CD14-positive monocyte (primary cell): Measurements from ENCODE around the gene BCAS1. TPM values are rescaled to one million over a fixed set of nuclear protein-coding genes. Genes with fewer than 3 reads are reported as not detected.

ENCODE experiments used
- DNase-seq, 3 donors: peaks; one replicate each; pipeline ENCODE4 v3.0.0-alpha.2; 2011 to 2022
- H2AFZ ChIP-seq: 2 replicates; pipeline ENCODE4 v1.6.0; 2012; ENCODE audit warnings: mild to moderate bottlenecking, low read depth, low read length, inconsistent platforms; ENCODE audit not compliant: insufficient read depth, poor library complexity, severe bottlenecking
- H3K27ac ChIP-seq, 2 donors: 1 replicate in 1 of 2; 2 replicates in 1 of 2; pipeline ENCODE4 v1.5.1; 2012 to 2013; ENCODE audit warnings: low read length in 2 of 2, control low read depth in 1 of 2, inconsistent platforms in 1 of 2, low read depth in 1 of 2, mild to moderate bottlenecking in 1 of 2
- H3K27me3 ChIP-seq, 2 donors: one replicate each; pipeline versions ENCODE4 v1.6.0 to v1.6.1; 2011 to 2013; ENCODE audit warnings: low read length in 2 of 2; ENCODE audit not compliant: control insufficient read depth in 2 of 2, insufficient read depth in 2 of 2
- H3K36me3 ChIP-seq, 2 donors: replicated peaks in 1 of 2; 1 replicate in 1 of 2; 2 replicates in 1 of 2; pipeline versions ENCODE4 v1.5.1 to v1.6.1; 2012 to 2013; ENCODE audit warnings: low read length in 2 of 2, control low read depth in 1 of 2, inconsistent platforms in 1 of 2, mild to moderate bottlenecking in 1 of 2; ENCODE audit not compliant: insufficient read depth in 2 of 2, control insufficient read depth in 1 of 2
- H3K4me1 ChIP-seq, 2 donors: 1 replicate in 1 of 2; 2 replicates in 1 of 2; pipeline versions ENCODE4 v1.5.1 to v1.6.1; 2012 to 2013; ENCODE audit warnings: low read length in 2 of 2, control low read depth in 1 of 2, inconsistent platforms in 1 of 2, mild to moderate bottlenecking in 1 of 2, moderate library complexity in 1 of 2; ENCODE audit not compliant: insufficient read depth in 2 of 2, control insufficient read depth in 1 of 2
- H3K4me2 ChIP-seq: replicated peaks from 2 replicates; pipeline ENCODE3; 2012; ENCODE audit warnings: low read length, moderate library complexity, mild to moderate bottlenecking; ENCODE audit not compliant: poor library complexity, severe bottlenecking; ENCODE audit errors: extremely low read depth
- H3K4me3 ChIP-seq, 3 experiments: fragments of 200-600 bp in 1 of 3; sonication (generic) in 1 of 3; replicated peaks in 1 of 3; 1 replicate in 2 of 3; 2 replicates in 1 of 3; pipeline ENCODE4 v1.5.1; 2011 to 2013; ENCODE audit warnings: low read length in 3 of 3, mild to moderate bottlenecking in 3 of 3, control low read depth in 2 of 3, low read depth in 2 of 3, inconsistent platforms in 1 of 3, moderate library complexity in 1 of 3
- H3K79me2 ChIP-seq: 2 replicates; pipeline ENCODE4 v1.6.0; 2012; ENCODE audit warnings: mild to moderate bottlenecking, control low read depth, inconsistent platforms, low read length, moderate library complexity; ENCODE audit not compliant: insufficient read depth
- H3K9ac ChIP-seq: 2 replicates; pipeline ENCODE4 v1.6.0; 2017; ENCODE audit warnings: low read length, mild to moderate bottlenecking; ENCODE audit not compliant: insufficient read depth, poor library complexity, severe bottlenecking
- H3K9me3 ChIP-seq, 2 donors: replicated peaks in 1 of 2; 1 replicate in 1 of 2; 2 replicates in 1 of 2; pipeline versions ENCODE4 v1.5.1 to v1.6.1; 2012 to 2013; ENCODE audit warnings: low read length in 2 of 2, control low read depth in 1 of 2; ENCODE audit not compliant: control insufficient read depth in 1 of 2, insufficient read depth in 1 of 2
- H4K20me1 ChIP-seq: 2 replicates; pipeline ENCODE4 v1.6.0; 2012; ENCODE audit warnings: mild to moderate bottlenecking, low read length, control low read depth, moderate library complexity; ENCODE audit not compliant: insufficient read depth
- H3K27ac Mint-ChIP-seq, 7 donors: one replicate each; pipeline ENCODE4 v1.8.0; 2020; ENCODE audit warnings: mild to moderate bottlenecking in 7 of 7, mixed read lengths in 7 of 7, moderate library complexity in 6 of 7, inconsistent platforms in 2 of 7
- H3K27me3 Mint-ChIP-seq, 3 donors: one replicate each; pipeline ENCODE4 v1.8.0; 2021 to 2022; ENCODE audit warnings: low read depth in 3 of 3, mild to moderate bottlenecking in 3 of 3, mixed read lengths in 3 of 3, moderate library complexity in 3 of 3, inconsistent platforms in 1 of 3
- H3K36me3 Mint-ChIP-seq, 2 donors: one replicate each; pipeline ENCODE4 v1.8.0; 2020; ENCODE audit warnings: mixed read lengths in 2 of 2, inconsistent platforms in 1 of 2, mild to moderate bottlenecking in 1 of 2
- H3K4me1 Mint-ChIP-seq: one replicate; pipeline ENCODE4 v1.8.0; 2020; ENCODE audit warnings: mild to moderate bottlenecking, mixed read lengths
- H3K4me3 Mint-ChIP-seq, 2 donors: one replicate each; pipeline ENCODE4 v1.8.0; 2020; ENCODE audit warnings: mild to moderate bottlenecking in 2 of 2, mixed read lengths in 2 of 2, moderate library complexity in 1 of 2
- H3K9me3 Mint-ChIP-seq, 7 donors: one replicate each; pipeline ENCODE4 v1.8.0; 2020 to 2022; ENCODE audit warnings: mixed read lengths in 7 of 7, mild to moderate bottlenecking in 6 of 7, moderate library complexity in 6 of 7, inconsistent platforms in 2 of 7
- WGBS: methylation state at CpG from one replicate; pipeline ENCODE4 v1.1.5; 2013; ENCODE audit warnings: missing lambda C conversion rate; ENCODE audit not compliant: insufficient coverage; 5-methylcytosine and 5-hydroxymethylcytosine counted together
- intact Hi-C, 2 donors: fragments of 100-400 bp; cut with micrococcal nuclease; formaldehyde crosslinking; loops; one replicate each; pipeline versions ENCODE4 v1.15.0 to v1.15.1; 2023
- polyA plus RNA-seq, 3 donors: library from polyadenylated mRNA; depleted of rRNA in 1 of 3; unstranded in 2 of 3; stranded (reverse) in 1 of 3; fragments of 300-500 nt in 2 of 3; fragments of >200 nt in 1 of 3; fragmentation: Illumina TruSeq in 2 of 3; gene quantifications; 1 replicate in 2 of 3; 2 replicates in 1 of 3; pipeline ENCODE4 v1.2.3, GENCODE V29; 2012 to 2021
- TF ChIP-seq, protein P1 (sequence below): fragments of 200-600 bp; IDR thresholded peaks from one replicate; pipeline ENCODE4 v1.8.0; 2022; ENCODE audit warnings: antibody characterized with exemption, mild to moderate bottlenecking

BCAS1 gene
- polyA plus RNA-seq, 3 donors = 0.01 to 0.02 TPM; not detected in 1

DNA sequence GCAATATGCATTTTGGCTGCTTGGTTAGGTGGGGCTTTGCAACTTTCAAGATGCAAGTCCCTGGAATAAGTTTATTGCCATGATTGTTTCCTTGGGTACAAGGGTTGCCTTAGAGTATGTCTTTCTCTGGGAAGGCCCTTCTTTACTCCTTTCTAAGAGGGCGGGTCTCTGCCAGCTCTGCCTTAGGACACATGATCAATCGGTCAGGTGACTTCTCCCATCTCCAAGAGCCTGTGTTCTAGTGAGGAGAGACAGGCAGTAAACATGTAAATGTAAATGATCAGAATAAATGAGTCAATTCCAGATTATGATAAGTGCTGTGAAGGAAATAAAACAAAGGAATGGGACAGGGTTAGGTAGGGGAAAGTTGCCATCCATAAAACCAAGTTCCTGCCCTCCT, 43.2 kb upstream of the BCAS1 start:
- no peak overlapping the region for H3K4me3 ChIP-seq
- no peaks in the 10 kb centered on the region for H3K27me3 ChIP-seq
- H3K9me3 Mint-ChIP-seq = peaks cover 3 to 7% (median 4%) of the 10 kb centered on the region in 7 donors
- TF ChIP-seq, protein P1, sequence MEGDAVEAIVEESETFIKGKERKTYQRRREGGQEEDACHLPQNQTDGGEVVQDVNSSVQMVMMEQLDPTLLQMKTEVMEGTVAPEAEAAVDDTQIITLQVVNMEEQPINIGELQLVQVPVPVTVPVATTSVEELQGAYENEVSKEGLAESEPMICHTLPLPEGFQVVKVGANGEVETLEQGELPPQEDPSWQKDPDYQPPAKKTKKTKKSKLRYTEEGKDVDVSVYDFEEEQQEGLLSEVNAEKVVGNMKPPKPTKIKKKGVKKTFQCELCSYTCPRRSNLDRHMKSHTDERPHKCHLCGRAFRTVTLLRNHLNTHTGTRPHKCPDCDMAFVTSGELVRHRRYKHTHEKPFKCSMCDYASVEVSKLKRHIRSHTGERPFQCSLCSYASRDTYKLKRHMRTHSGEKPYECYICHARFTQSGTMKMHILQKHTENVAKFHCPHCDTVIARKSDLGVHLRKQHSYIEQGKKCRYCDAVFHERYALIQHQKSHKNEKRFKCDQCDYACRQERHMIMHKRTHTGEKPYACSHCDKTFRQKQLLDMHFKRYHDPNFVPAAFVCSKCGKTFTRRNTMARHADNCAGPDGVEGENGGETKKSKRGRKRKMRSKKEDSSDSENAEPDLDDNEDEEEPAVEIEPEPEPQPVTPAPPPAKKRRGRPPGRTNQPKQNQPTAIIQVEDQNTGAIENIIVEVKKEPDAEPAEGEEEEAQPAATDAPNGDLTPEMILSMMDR = no peak
- peaks cover 41% of the 10 kb centered on the region for H3K4me1 Mint-ChIP-seq
- no CpG with 5 or more reads among the region's 2 CpGs for WGBS
- H3K27ac Mint-ChIP-seq = no peak overlapping the region
- no peaks in the 10 kb centered on the region for H4K20me1 ChIP-seq
- no peak overlapping the region for H3K9ac ChIP-seq
- H3K36me3 ChIP-seq = no peaks in the 10 kb centered on the region
- H2AFZ ChIP-seq = no peak overlapping the region
- H3K36me3 Mint-ChIP-seq = no peaks in the 10 kb centered on the region
- peaks cover 28 to 36% of the 10 kb centered on the region in 2 donors for H3K4me1 ChIP-seq
- intact Hi-C loops = no loop called here
- no peaks in the 10 kb centered on the region for H3K9me3 ChIP-seq
- no peaks in the 10 kb centered on the region for H3K79me2 ChIP-seq
- H3K4me3 Mint-ChIP-seq = no peak overlapping the region
- no peak for DNase-seq
- no peak overlapping the region for H3K27ac ChIP-seq
- H3K4me2 ChIP-seq = no peak overlapping the region
- H3K27me3 Mint-ChIP-seq = no peaks in the 10 kb centered on the region

DNA sequence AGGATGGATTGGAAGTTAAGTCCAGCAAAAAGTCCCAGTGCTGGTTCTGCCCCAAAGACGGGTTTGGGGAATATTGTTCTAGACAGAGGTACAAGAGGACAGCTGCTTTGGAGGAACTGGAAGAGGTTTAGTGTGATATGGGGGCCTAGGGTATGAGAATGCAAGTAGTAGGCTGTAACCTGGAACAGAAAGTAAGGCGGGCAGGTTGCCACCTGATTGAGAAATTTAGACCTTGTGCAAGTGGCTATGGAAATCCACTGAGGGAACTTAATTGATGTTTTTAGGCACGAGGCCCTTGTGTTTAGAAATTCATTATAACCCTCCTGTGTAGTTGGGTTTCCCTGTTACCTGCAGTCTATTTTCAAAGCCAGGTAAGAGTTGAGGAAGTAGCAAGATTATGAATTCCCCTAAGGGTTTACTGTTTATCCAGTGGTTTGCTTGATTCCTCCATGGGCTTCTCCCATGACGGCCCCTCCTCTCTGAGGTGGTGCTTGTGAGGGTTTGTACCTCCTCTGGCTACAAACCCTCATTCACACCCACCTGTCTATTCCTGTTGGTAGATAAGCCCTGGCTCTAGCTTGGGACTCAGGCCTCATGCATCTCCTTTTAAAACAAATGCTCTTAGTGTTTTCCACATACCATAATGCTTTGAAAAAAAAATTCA, 42.0 kb upstream of the BCAS1 start:
- WGBS = 84% methylated on average over 2 of the region's 4 CpGs
- H3K36me3 ChIP-seq = no peaks in the 10 kb centered on the region
- no peaks in the 10 kb centered on the region for H3K36me3 Mint-ChIP-seq
- no peak overlapping the region for H3K9ac ChIP-seq
- H3K4me3 ChIP-seq = no peak overlapping the region
- H3K4me2 ChIP-seq = no peak overlapping the region
- peak overlapping the region in 1 of 7 donors; percentile 43 for H3K27ac Mint-ChIP-seq
- H3K79me2 ChIP-seq = no peaks in the 10 kb centered on the region
- H3K27ac ChIP-seq = no peak overlapping the region
- TF ChIP-seq, protein P1 = no peak
- no peaks in the 10 kb centered on the region for H3K27me3 ChIP-seq
- peaks cover 28 to 36% of the 10 kb centered on the region in 2 donors for H3K4me1 ChIP-seq
- H3K4me1 Mint-ChIP-seq = peaks cover 41% of the 10 kb centered on the region
- H3K9me3 Mint-ChIP-seq = peaks cover 3 to 7% (median 4%) of the 10 kb centered on the region in 7 donors
- H4K20me1 ChIP-seq = no peaks in the 10 kb centered on the region
- no peak overlapping the region for H2AFZ ChIP-seq
- no peak overlapping the region for H3K4me3 Mint-ChIP-seq
- no peaks in the 10 kb centered on the region for H3K27me3 Mint-ChIP-seq
- DNase-seq = no peak
- H3K9me3 ChIP-seq = no peaks in the 10 kb centered on the region
- intact Hi-C loops = no loop called here
